K562 (cell line): ENCODE measurements around the gene RALY.

Experiments used
- BACH1 ChIP-seq: fragments of 200-800 bp; sonication (Bioruptor generic); IDR thresholded peaks from 2 replicates; pipeline ENCODE4 v1.6.1; 2016; ENCODE audit warnings: missing genetic modification characterization, missing compliant biosample characterization
- EGR1 ChIP-seq: fragments of 450-650 bp; conservative IDR thresholded peaks from 2 replicates; pipeline ENCODE4 v1.6.1; 2017; ENCODE audit warnings: mild to moderate bottlenecking
- EP300 ChIP-seq: IDR thresholded peaks from 2 replicates; pipeline ENCODE4 v1.6.1; 2012; ENCODE audit warnings: low read length, improper control_type of control experiment

- TF ChIP-seq BACH1 (tag) (no peak), EGR1 (no peak), EP300 (no peak)
Observed at GRCh38 chr20:34049389-34049788, 55.7 kb downstream of the RALY start.
